ENCODE data around the gene RAPGEF6.

DNA sequence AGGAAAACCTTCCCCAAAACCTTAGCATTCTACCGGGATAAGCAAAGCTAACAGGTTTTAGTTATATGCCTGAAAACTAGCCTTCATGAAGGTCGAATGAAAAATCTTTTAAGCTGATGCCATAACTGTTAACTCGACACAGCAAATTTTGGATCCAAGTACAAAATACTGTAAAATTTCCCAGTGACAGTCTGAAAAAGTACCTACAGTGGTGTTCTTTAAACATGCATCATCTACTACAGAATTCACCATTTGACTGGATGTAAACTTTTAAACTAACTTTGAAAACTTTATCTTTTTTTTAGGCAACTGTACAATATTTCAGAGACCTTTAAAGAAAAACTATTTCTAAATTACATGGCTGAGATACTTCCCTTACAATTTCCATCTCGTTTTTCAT lies 791 bp downstream of the RAPGEF6 start:
- no peak for TF ChIP-seq CTCF (IDR thresholded peaks at IDR 0.05)
- TF ChIP-seq POLR2A (IDR thresholded peaks at IDR 0.05): no peak

Data from body of pancreas (tissue), 4 donors.